RPMI8226 (cell line): ENCODE results near the gene INSM2.
A peak's percentile ranks its signal among the peaks of the same experiment; 100 is the strongest.

Experiments
- DNase-seq: peaks from one replicate; pipeline ENCODE4 v3.0.0-alpha.2; 2015

INSM2 gene, protein sequence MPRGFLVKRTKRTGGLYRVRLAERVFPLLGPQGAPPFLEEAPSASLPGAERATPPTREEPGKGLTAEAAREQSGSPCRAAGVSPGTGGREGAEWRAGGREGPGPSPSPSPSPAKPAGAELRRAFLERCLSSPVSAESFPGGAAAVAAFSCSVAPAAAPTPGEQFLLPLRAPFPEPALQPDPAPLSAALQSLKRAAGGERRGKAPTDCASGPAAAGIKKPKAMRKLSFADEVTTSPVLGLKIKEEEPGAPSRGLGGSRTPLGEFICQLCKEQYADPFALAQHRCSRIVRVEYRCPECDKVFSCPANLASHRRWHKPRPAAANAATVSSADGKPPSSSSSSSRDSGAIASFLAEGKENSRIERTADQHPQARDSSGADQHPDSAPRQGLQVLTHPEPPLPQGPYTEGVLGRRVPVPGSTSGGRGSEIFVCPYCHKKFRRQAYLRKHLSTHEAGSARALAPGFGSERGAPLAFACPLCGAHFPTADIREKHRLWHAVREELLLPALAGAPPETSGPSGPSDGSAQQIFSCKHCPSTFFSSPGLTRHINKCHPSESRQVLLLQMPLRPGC

DNA sequence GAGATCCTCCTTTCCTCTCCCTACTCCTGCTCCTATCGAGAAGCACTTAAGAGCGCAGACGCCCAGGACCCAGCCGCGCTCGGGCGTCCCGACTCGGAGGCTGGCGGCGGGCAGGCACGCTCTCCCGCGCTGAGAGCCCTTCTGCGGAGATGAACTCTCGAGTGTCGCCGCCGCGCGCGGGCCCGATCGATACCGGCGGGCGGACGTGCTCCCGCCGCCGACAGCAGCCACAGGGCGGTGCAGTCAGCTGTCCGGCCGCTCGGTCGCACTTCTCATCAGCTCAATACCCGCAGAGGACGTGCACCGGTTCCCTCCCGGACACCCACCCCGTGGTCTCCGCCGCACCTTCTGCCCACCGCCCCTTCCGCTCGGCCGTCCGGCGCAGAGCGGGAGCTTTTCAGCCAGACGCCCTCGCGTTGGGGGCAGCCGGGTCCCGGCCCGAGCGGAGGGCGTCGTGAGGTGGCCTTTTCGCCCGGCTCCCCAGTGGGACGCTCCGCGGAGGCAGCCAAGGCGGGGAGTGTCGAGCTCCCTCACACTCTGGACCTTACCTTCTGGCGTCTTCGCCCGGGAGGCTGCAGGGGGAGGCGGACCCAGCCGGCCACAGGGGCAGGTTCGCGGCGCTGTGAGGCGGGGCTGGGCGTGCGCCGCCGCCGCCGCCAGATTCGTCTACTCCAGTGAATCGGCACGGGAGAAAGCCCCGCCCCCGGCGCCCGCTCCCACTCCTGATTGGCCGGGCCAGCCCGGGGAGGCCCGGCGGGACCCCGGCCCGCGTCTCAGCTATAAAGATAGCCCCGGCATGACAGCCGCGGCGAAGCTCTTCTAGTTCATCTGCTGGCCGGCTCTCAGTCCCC, at the start of gene INSM2:
Gene INSM2 (plus strand): TSS at position 808 of the 851 bp plus-strand sequence. CDS start 89 bp downstream, outside the sequence.
- DNase-seq: peak; percentile 34

DNA sequence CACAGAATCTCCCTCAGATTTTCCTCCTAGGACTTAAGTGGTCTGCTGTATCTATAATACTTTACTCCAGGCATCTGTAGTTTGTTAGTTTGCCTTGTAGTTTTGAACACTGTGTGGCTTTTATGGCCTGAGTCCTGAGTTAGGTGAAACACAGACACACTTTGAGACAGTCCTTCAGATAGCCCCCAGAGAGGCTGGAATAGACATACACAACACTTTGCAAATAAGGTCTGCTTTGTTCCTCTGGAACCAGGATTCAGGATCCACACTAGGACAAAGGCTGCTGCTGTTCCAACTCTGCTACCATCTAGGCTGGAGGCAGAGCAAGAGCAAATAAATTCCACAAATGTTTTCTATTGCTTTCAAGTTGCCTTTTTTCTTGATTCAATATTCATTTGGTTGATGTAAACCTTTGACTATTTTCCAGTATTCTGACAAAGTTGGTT, 41.4 kb upstream of the INSM2 start:
- DNase-seq: no peak

GRCh38 chr14:35495278-35495677, 38.7 kb upstream of the INSM2 start:
- DNase-seq: no peak

DNA sequence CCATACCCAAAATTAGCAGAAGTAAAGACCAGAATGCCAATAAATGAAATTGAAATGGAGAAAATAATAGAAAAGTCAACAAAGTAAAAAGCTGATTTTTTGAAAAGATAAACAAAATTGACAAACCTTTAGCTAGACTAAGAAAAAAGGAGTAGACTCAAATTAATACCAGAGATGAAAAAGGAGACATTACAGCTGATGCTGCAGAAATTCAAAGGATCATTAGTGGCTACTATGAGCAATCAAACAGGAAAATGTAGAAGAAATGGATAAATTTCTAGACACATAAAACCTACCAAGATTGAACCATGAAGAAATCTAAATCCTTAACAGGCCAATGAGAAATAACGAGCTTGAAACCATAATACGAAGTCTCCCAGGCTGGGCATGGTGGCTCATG, 34.8 kb upstream of the INSM2 start:
- DNase-seq: no peak

- DNase-seq: no peak
Measured at GRCh38 chr14:35503646-35504045, 30.3 kb upstream of the INSM2 start.

GRCh38 chr14:35504260-35504659, 29.7 kb upstream of the INSM2 start:
- no peak for DNase-seq

GRCh38 chr14:35506461-35506860, 27.5 kb upstream of the INSM2 start:
- no peak for DNase-seq

DNA sequence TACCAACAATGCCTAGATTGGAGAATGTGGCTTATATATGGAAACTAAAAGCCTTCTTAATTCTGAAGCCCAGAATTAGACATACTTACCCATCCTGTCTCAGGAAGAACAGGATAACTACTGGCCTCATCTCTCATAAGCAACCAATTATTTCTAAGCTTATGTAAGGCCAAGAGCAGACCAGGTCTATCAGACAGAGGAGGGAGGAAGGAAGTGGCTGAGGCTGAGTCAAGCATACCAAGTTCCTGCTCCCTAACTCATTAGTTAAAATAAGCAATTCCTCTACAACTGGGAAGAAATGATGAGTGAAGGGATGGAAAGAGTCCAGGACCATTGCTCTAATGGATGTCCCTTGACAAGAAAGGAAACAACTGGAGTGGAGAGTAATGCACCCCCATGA, 27.0 kb upstream of the INSM2 start:
- DNase-seq: no peak

- DNase-seq: no peak
Measured at GRCh38 chr14:35509846-35510245, 24.1 kb upstream of the INSM2 start.

DNA sequence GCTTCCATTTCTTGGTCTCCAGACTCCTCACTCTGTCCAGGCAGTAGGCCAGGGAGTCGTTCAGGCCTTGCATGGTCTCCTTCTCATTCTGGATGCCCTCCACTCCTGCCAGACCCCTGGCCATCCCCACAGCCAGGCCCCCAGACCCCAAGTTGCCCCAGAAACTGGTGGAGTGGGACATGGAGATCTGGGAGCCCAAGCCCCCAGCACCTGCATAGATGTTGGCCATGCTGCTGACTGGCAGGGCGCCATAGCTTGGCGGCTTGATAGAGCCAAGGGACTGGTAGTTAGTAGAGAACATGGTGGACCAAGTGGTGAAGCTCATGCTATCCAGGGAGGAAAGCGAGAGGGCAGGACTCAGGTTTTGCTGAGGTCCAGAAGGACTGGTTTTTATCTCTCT, 21.2 kb upstream of the INSM2 start:
- no peak for DNase-seq

DNA sequence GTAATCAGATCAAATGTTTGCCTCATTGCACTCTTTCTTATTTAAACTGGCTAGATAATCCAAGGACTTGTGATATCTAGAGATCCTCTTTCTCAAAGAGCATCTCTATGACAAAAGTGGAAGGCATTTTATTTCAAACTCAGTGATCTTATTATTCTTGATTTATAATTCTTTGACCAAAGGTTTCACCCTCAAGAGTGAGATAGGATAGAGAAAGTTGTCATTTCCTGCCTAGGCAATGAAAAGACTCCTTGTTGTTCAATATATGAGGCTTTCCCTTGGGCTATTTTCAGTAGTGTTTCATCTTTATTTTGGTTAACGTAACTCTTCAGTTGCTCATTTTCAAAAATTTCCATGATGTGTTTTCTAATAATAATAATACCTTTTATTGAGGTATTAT, 18.0 kb upstream of the INSM2 start:
- DNase-seq: no peak

- DNase-seq: no peak
Measured at GRCh38 chr14:35519986-35520385, 14.0 kb upstream of the INSM2 start.

DNA sequence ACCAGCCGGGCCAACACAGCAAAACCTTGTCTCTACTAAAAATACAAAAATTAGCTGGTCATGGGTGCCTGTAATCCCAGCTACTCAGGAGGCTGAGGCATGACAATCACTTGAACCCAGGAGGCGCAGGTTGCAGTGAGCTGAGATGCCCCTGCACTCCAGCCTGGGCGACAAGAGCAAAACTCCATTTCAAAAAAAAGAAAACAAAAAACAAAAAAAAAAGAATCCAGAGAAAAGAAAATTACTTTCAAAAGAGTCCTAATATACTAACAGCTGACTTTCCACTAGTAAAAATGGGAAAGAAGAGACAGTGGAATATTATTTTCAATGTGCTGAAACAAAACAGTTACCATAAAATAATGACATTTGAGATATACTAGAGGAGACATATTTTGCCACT, 8.3 kb upstream of the INSM2 start:
- no peak for DNase-seq

GRCh38 chr14:35526962-35527361, 7.0 kb upstream of the INSM2 start:
- DNase-seq: no peak

DNA sequence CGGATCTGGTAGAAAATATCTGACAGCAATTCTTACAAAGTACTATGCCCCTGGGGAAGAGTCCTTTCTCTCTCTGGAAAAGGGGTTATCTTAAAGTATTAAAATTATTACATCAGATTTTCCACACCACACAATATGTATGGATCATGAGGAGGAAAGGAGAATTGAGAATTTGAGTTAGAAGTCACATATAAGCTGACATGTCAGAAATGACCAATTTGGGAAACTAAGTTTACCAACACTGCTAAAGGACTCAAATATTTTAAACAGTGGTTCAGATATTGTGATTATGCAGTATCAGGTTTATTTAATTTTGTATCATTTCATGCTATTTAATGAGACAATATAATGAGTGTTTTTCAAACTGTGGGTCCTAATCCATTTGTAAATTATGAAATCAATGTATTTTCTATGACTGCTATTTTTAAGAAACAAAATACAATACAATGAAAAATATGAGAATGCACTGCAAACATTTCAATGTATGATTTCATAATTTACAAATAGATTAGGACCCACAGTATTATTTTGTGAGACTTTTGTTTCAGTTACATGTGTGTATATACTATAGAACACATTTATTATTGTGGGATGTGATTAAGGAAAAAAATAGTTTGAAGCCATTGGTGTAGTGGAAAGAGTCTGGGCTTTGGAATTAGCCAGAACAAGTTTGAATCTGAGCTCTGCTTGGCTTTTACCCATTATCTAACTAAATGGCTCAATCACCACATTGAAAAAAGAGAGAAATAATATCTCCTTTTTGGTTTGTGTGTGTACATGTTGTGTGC, 1.8 kb upstream of the INSM2 start:
- no peak for DNase-seq

- DNase-seq: no peak
Measured at GRCh38 chr14:35532783-35533356, 1.1 kb upstream of the INSM2 start.

DNA sequence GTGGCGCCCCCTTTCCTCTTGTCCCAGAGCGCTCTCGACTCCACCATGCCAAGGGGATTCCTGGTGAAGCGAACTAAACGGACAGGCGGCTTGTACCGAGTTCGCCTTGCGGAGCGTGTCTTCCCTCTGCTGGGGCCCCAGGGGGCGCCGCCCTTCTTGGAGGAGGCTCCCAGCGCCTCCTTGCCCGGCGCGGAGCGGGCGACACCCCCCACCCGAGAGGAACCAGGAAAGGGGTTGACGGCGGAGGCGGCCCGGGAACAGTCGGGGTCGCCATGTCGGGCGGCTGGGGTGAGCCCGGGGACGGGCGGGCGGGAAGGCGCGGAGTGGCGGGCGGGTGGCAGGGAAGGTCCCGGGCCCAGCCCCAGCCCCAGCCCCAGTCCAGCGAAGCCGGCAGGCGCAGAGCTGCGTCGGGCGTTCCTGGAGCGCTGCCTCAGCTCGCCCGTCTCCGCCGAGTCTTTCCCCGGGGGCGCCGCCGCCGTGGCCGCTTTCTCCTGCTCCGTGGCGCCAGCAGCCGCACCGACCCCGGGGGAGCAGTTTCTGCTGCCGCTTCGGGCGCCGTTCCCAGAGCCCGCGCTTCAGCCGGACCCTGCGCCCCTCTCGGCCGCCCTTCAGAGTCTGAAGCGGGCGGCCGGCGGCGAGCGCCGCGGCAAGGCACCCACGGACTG, 376 bp downstream of the INSM2 start:
- no peak for DNase-seq

DNA sequence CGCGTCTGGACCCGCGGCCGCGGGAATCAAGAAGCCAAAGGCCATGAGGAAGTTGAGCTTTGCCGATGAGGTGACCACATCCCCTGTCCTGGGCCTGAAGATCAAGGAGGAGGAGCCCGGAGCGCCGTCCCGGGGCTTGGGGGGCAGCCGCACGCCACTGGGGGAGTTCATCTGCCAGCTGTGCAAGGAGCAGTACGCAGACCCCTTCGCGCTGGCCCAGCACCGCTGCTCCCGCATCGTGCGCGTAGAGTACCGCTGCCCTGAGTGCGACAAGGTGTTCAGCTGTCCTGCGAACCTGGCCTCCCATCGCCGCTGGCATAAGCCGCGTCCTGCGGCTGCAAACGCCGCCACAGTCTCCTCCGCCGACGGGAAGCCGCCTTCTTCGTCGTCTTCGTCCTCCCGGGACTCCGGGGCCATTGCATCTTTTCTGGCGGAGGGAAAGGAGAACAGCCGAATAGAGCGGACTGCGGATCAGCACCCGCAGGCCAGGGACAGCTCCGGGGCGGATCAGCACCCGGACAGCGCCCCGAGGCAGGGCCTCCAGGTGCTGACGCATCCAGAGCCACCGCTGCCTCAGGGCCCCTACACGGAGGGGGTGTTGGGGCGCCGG, 1.0 kb downstream of the INSM2 start:
- DNase-seq: peak; percentile 71

GRCh38 chr14:35535483-35536112, 1.6 kb downstream of the INSM2 start:
- no peak for DNase-seq

DNA sequence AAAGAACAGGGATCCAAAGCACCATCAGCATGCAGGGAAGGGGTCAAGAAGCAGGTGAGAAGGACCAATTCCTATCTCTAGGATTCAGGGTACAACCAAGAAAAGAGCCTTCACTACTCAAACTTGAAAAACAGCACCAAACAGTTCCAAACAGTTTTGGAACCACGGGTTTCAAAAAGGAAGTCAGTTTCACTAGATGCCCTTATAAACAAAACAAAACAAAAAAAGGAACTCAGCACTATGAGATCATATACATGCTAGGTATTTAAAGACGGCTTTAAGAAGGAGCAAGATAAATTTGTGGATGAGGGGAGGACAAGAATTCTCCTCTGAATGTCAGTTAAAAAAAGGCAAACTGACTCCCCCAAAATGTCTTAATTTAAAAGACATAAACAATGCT, 6.0 kb downstream of the INSM2 start:
- peak; percentile 25 for DNase-seq

- DNase-seq: no peak
Measured at GRCh38 chr14:35543006-35543405, 9.0 kb downstream of the INSM2 start.
